Naive B cell (primary cell): ENCODE results near the gene PTPRT. TPM values are rescaled to one million over a fixed set of nuclear protein-coding genes. Genes with fewer than 3 reads are reported as not detected.

Source experiments
- ATAC-seq, 2 donors: fragments of 150-1000 bp; cut with Tn5 transposase; 2 replicates each; pipeline ENCODE4 v1.10.0; 2021; ENCODE audit warnings: low read depth in 2 of 2, mild to moderate bottlenecking in 2 of 2, moderate library complexity in 2 of 2
- DNase-seq: peaks from one replicate; pipeline ENCODE4 v3.0.0; 2022
- H3K27ac Mint-ChIP-seq, 6 donors: one replicate each; pipeline ENCODE4 v1.8.0; 2020 to 2022; ENCODE audit warnings: mild to moderate bottlenecking in 6 of 6, mixed read lengths in 6 of 6, moderate library complexity in 5 of 6, inconsistent platforms in 2 of 6
- H3K27me3 Mint-ChIP-seq, 3 donors: one replicate each; pipeline ENCODE4 v1.8.0; 2021 to 2022; ENCODE audit warnings: mixed read lengths in 3 of 3, mild to moderate bottlenecking in 1 of 3
- H3K36me3 Mint-ChIP-seq, 2 donors: one replicate each; pipeline ENCODE4 v1.8.0; 2020 to 2022; ENCODE audit warnings: mixed read lengths in 2 of 2, inconsistent platforms in 1 of 2, mild to moderate bottlenecking in 1 of 2
- H3K4me1 Mint-ChIP-seq, 3 donors: one replicate each; pipeline ENCODE4 v1.8.0; 2020 to 2022; ENCODE audit warnings: mixed read lengths in 3 of 3, inconsistent platforms in 1 of 3, mild to moderate bottlenecking in 1 of 3, moderate library complexity in 1 of 3
- H3K4me3 Mint-ChIP-seq, 8 donors: one replicate each; pipeline ENCODE4 v1.8.0; 2020 to 2022; ENCODE audit warnings: mild to moderate bottlenecking in 8 of 8, mixed read lengths in 8 of 8, moderate library complexity in 8 of 8, inconsistent platforms in 2 of 8
- H3K9me3 Mint-ChIP-seq, 7 donors: one replicate each; pipeline ENCODE4 v1.8.0; 2020 to 2022; ENCODE audit warnings: mixed read lengths in 7 of 7, mild to moderate bottlenecking in 5 of 7, inconsistent platforms in 2 of 7, moderate library complexity in 1 of 7
- polyA plus RNA-seq, 6 donors: library from polyadenylated mRNA; unstranded; fragments of 300-500 nt; fragmentation: Illumina TruSeq; gene quantifications; one replicate each; pipeline ENCODE4 v1.2.3, GENCODE V29; 2021; ENCODE audit warnings: low read depth in 6 of 6

Gene PTPRT
- polyA plus RNA-seq, 6 donors from 2014 or later, result not detected

DNA sequence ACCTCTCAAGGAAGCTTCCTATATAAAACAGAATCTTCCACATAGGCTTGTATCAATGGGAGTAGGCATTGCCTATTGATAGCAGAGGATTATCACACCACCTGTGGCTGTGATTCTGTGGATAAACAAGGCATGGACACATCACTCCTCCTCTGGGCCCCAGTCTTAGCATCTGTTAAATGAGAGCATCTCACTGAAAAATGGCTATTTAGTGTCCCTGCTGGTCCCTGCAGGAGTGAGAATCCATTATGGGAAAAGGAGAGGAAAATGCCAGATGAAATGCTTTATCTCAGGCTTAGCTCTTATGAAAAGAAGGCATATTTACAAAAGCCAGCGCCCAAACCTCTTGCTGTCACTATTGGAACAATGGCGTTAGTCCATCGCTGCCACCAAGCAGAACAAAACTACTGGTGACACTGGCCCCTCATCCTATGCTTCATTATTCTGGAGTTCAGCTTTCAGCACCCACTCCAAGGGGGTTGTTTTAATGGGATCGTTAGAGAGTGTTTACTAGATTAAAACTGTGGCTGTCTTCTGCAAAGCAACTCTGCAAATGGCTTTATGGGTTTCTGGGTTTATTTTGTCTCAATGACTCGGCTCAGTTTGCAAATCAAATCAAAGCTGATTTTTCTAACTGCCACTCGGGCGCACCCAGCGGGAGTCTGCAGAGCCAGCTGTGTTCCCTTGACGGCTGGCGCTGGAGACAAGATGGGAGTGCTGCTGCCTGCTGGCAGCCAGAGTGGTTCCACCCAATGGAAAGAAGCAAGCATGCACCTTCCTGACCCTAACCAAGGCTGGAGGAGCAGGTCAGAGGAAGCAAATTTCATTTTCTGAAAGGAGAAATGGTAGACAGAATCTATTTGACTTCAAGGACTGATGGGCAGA, 912.7 kb downstream of the PTPRT start:
- Mint-ChIP-seq H3K36me3 (no peaks in the 10 kb centered on the region), H3K9me3 (peaks cover 0 to 9% (median 5%) of the 10 kb centered on the region in 7 donors), H3K27ac (no peak overlapping the region), H3K4me3 (no peak overlapping the region), H3K4me1 (no peaks in the 10 kb centered on the region), H3K27me3 (no peaks in the 10 kb centered on the region)
- no peak for ATAC-seq
- no peak for DNase-seq

DNA sequence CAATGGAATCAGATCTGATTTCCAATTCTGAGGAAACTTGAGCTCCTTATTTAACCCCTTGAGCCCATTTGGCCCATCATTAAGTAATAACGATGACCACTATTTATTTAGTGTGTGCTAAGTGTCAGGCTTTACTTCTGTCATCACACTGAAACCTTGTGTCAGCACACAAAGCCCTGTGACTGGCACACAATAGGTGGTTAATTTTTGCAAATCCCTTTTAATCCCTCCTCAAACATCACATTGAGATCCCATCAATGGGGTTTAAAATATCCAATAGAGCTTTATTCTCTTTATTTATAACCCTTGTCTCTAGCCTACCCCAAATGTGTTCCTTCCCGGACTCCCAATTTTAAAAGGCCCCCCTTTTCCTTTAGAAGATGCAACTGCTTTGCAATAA, 914.7 kb downstream of the PTPRT start:
- Mint-ChIP-seq H3K27ac (no peak overlapping the region), H3K36me3 (no peaks in the 10 kb centered on the region), H3K27me3 (no peaks in the 10 kb centered on the region), H3K4me1 (no peaks in the 10 kb centered on the region), H3K9me3 (peaks cover 0 to 15% (median 5%) of the 10 kb centered on the region in 7 donors), H3K4me3 (no peak overlapping the region)
- ATAC-seq (no peak), DNase-seq (no peak)

DNA sequence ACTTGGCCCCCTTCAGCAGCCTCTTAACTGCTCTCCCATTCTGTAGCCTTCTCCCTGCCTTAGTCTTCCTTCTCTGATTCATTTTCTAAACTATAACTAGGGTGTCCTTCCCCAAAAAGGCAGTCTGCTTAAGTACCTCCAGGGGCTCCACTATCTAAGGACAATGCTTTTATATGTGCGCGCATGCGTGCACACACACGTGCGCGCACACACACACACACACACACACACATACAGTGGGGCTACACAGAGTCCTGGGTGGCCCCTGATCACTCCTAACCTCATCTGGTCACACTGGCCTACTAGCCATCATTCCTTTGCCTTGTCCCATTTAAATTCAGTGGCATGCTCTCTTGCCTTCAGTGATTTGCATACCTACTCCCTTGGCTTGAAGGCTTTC, 917.2 kb downstream of the PTPRT start:
- peaks cover 0 to 18% (median 5%) of the 10 kb centered on the region in 7 donors for H3K9me3 Mint-ChIP-seq
- H3K4me1 Mint-ChIP-seq, result no peaks in the 10 kb centered on the region
- H3K4me3 Mint-ChIP-seq, result no peak overlapping the region
- H3K36me3 Mint-ChIP-seq, result no peaks in the 10 kb centered on the region
- ATAC-seq (no peak), DNase-seq (no peak)
- no peak overlapping the region for H3K27ac Mint-ChIP-seq
- no peaks in the 10 kb centered on the region for H3K27me3 Mint-ChIP-seq

DNA sequence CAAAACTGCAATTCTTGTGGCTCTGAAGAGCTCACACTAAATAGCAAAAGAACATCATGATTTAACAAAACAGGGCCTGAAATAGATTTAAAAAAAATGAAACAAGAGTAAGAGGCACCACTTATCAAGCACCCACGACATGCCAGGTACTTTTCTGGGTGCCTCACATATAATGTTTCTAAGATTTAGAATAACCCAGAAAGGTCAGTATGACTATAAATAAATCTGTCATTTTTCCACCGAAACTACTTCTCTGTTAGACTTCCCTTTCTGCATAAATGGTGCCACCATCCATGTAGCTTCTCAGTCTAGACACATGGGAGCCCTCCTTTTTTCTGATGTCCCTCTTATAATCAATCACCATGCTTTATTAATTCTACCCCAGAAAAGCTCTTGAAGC, 919.2 kb downstream of the PTPRT start:
- Mint-ChIP-seq H3K9me3 (peaks cover 0 to 22% (median 4%) of the 10 kb centered on the region in 7 donors), H3K27me3 (no peaks in the 10 kb centered on the region), H3K4me1 (no peaks in the 10 kb centered on the region), H3K4me3 (no peak overlapping the region), H3K27ac (no peak overlapping the region), H3K36me3 (no peaks in the 10 kb centered on the region)
- no peak for DNase-seq
- no peak for ATAC-seq

DNA sequence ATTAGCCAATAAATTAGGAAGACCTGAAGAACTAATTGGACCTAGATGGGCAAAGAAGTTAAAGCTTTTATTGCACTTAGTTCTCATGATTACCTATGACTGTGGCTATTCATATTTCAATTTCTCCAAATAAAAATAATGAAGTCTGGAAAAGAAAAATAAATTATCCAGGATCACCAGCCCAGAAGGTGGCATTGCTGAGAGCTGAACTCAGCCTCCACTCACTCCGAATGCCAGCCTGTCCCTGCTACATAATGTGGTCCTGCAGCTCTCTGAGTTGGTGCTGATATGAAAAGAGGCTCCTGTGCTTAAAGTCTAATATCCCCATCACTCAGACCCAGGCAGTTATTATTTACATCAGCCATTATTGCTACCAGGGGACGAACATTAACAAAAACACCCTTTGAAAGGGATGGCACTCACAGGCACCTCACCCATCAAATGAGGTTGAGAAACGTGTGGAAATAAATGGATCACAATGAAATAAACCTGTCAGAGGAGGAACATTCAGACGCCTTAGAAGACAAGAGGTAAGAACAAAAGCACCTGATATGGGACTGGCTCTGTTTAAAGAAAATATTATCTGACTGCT, 921.8 kb downstream of the PTPRT start:
- Mint-ChIP-seq H3K27me3 (no peaks in the 10 kb centered on the region), H3K9me3 (peaks cover 0 to 22% (median 4%) of the 10 kb centered on the region in 7 donors), H3K36me3 (no peaks in the 10 kb centered on the region), H3K4me1 (no peaks in the 10 kb centered on the region), H3K4me3 (no peak overlapping the region), H3K27ac (no peak overlapping the region)
- ATAC-seq (no peak), DNase-seq (no peak)

DNA sequence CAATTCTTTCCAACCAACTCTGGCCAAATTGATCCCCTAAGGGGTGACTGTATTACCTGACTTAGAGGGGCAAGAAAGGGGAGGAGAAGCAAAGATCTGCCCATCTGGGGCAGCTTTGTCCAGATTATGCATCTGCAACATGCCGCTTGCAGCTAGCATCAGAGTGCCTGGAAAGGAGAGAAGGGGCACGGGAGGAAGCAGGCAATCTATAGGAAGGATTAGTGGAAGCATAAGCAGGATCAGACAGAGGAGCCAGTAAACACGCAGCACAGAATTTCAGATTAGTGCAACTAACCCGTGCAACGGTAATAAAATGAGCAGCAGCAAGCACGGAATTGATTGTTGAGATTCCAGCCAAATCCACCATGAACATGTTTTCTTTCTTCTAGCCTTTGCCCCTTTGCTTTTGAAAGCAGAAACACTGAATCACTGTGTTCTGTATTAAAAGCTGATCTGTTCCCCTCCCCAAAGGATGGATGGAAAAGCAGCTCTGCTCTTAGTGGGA, 927.9 kb downstream of the PTPRT start:
- no peak for ATAC-seq
- H3K27ac Mint-ChIP-seq, result peak overlapping the region in 1 of 6 donors; percentile 10
- peaks cover 0 to 13% (median 2%) of the 10 kb centered on the region in 7 donors for H3K9me3 Mint-ChIP-seq
- no peaks in the 10 kb centered on the region for H3K27me3 Mint-ChIP-seq
- H3K4me3 Mint-ChIP-seq, result no peak overlapping the region
- no peak for DNase-seq
- no peaks in the 10 kb centered on the region for H3K36me3 Mint-ChIP-seq
- no peaks in the 10 kb centered on the region for H3K4me1 Mint-ChIP-seq

DNA sequence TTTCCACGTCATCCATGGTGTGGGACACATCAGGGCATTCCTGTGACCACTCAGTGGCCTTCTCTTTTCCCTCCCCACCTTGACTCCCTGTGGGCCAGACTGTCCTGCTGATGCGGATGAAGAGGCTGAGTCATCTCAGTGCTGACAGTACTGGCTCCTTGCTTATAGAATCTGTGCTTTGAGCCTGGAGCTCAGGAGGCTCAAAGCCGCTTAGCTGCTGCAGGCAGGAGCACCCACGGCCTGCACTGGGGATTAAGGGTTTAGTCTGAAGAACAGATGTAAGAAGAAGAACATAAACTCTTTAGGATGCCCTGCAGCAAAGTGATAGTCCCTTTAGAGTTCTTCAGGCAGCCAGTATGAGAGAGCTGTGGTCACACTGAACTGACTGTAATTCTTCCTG, 929.5 kb downstream of the PTPRT start:
- ATAC-seq, result no peak
- no peak for DNase-seq
- Mint-ChIP-seq H3K9me3 (peaks cover 0 to 13% (median 0%) of the 10 kb centered on the region in 7 donors), H3K4me1 (no peaks in the 10 kb centered on the region), H3K36me3 (no peaks in the 10 kb centered on the region), H3K27ac (no peak overlapping the region), H3K27me3 (no peaks in the 10 kb centered on the region), H3K4me3 (no peak overlapping the region)

DNA sequence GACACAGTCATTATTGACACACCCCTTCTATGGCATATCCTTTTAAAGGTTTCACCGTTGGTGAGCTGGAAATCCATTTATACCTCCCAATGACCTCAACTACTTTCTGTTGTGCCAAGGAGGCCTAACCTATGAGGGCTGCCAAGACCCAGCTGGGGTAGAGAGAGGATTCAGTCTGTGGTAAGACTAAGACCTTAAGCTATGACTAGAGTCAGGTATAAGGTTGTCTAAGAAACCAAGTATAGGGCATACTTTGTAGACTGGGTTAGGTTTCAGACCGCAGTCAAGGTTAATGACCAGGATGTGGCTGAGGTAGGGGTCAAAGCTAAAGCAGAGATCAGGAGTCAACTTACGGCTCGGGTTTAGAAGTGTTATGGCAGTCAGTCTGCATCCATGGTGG, 930.3 kb downstream of the PTPRT start:
- no peaks in the 10 kb centered on the region for H3K36me3 Mint-ChIP-seq
- no peaks in the 10 kb centered on the region for H3K27me3 Mint-ChIP-seq
- H3K4me3 Mint-ChIP-seq, result no peak overlapping the region

DNA sequence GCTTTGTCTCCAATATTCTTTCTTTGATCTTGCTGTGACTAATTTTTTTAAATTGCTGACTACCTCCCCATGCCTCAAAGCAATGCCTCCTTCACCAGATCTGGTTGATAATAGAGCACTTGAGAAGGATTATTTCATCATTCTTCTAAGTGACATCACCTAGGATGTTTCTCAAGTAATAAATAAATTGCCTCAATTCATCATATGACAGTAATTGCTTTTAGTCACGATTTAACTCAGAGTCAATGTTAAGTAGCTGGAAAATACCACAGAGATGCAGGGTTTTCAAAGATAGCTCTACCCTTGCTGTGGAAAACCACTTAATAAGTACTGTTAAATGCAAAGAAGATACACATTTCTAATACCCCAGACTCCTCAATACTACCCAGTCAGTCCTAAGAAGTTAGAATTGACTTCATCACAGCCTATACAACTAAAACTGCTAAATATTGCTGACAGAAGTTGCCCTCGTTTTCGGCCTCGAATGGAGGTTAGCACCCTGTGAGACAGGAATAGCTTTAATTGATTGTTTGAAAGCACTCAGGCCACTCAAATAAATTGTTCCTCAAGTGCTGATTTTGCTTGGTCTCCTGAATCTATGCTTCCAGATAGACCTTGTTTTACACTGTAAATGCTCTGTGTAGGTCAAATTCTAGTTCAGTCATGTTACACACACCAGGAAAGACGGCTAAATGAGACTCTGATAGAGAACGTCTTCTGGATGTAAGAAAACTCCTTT, 931.0 kb downstream of the PTPRT start:
- no peak overlapping the region for H3K4me3 Mint-ChIP-seq
- peaks cover 0 to 13% (median 0%) of the 10 kb centered on the region in 7 donors for H3K9me3 Mint-ChIP-seq
- no peaks in the 10 kb centered on the region for H3K36me3 Mint-ChIP-seq
- H3K4me1 Mint-ChIP-seq, result no peaks in the 10 kb centered on the region
- no peaks in the 10 kb centered on the region for H3K27me3 Mint-ChIP-seq
- ATAC-seq (no peak), DNase-seq (no peak)
- peak overlapping the region in 1 of 6 donors; percentile 18 for H3K27ac Mint-ChIP-seq

More for the DNA sequence above, 930.3 kb downstream of the PTPRT start:
- H3K27ac Mint-ChIP-seq, result no peak overlapping the region
- ATAC-seq, result no peak
- H3K9me3 Mint-ChIP-seq, result peaks cover 0 to 13% (median 0%) of the 10 kb centered on the region in 7 donors
- H3K4me1 Mint-ChIP-seq, result no peaks in the 10 kb centered on the region
- no peak for DNase-seq

DNA sequence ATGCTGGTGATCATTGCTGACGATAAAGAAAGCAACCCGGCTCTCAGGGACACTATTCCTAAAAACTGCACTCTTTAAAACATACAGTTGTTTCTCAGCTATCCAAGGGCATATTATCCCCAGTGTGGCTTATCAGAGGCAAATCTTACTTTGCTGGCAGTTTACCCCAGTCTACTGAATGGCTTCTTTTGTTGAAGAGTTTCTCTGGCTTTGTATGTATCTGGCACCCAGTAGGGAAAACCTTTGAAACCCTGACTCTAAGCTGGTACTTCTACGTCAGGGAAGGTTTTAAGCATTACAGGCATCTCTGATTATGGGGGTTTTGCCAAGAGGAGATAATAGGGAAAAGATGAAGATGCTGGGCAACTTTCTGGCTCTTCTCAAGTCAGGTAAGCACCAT, 933.9 kb downstream of the PTPRT start:
- Mint-ChIP-seq H3K9me3 (peaks cover 0 to 10% (median 2%) of the 10 kb centered on the region in 7 donors), H3K4me3 (no peak overlapping the region), H3K36me3 (no peaks in the 10 kb centered on the region), H3K4me1 (no peaks in the 10 kb centered on the region), H3K27ac (no peak overlapping the region), H3K27me3 (no peaks in the 10 kb centered on the region)
- no peak for DNase-seq
- ATAC-seq, result no peak

DNA sequence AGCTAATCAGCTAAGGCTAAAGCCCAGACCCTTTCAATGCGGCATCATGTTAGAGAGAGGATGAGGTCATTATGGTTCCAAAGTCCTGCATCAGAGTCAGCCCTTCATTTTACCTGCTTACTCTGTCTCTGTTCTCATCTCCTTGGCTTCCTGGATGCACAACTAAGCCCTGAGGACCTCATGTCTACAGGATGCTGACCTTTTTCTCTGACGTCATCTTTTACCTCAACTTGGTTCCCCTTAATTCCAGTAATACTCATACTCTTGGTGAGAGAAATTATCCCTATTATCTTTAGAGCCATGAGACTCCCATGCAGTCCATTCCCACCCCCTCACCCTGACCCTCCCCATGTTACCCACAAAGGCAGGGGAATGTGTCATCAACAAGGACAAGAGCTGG, 935.0 kb downstream of the PTPRT start:
- Mint-ChIP-seq H3K4me1 (no peaks in the 10 kb centered on the region), H3K27ac (no peak overlapping the region), H3K4me3 (peak overlapping the region in 1 of 8 donors; percentile 55), H3K9me3 (peaks cover 0 to 10% (median 0%) of the 10 kb centered on the region in 7 donors), H3K36me3 (no peaks in the 10 kb centered on the region), H3K27me3 (no peaks in the 10 kb centered on the region)
- ATAC-seq (no peak), DNase-seq (no peak)

DNA sequence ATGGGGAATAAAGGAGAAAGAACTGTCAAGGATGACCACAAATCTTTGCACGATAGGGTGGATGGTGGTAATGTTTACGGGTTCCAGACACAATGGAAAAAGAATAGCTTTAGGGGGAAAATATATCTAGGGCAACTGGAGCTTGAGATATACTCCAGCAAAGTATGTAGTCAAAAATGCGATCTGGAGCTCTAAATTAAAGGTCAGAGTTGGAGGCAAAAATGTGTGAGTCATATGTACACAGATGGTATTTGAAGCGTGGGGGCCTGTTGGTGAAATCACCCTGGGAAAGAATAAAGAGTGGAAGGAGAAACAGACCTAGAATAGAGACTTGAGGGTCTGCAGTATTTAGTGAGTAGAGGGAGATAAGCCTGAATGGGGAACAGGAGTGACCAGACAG, 937.6 kb downstream of the PTPRT start:
- Mint-ChIP-seq H3K27ac (no peak overlapping the region), H3K4me3 (no peak overlapping the region), H3K9me3 (peaks cover 0 to 11% (median 1%) of the 10 kb centered on the region in 7 donors), H3K36me3 (no peaks in the 10 kb centered on the region), H3K4me1 (no peaks in the 10 kb centered on the region), H3K27me3 (no peaks in the 10 kb centered on the region)
- DNase-seq (no peak), ATAC-seq (no peak)

DNA sequence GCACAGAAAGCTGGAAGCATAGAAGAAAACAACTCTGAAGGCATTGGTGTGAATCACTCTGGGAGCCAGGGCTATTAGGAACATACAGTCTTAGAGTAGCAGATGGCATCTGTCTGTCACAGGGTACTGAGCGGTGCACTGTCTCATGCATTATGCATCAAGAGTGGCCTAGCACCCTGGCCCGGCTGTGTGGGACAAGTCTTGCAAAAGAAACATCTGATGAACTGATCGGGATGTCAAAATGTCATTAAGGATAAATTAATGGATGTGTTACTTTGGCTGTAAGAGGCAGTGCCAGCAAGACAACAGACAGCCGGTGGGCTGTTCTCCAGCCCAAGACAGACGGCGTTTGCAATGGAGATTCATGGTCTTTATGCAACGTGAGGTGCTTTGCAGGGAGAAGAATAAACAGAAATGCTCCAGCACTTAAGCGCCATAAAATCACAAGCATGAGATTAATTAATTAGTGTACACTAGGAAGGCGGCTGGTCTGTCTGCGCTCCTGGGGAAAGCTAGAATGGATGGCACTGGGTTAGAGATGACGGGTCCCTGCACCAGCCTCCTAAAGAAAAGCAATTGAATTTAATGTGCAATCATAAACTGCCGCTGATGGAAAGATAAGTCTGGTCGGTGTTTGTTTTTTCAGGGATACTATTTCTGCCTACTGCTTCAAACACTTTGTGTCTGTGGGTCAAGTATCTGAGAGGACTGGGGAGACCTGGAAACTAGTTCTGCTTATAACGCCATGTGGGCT, 970.9 kb downstream of the PTPRT start:
- H3K36me3 Mint-ChIP-seq, result peaks cover 0 to 5% of the 10 kb centered on the region in 2 donors
- H3K27ac Mint-ChIP-seq, result no peak overlapping the region
- H3K4me3 Mint-ChIP-seq, result peak overlapping the region in 1 of 8 donors; percentile 18
- H3K9me3 Mint-ChIP-seq, result peaks cover 0 to 17% (median 7%) of the 10 kb centered on the region in 7 donors
- ATAC-seq (no peak), DNase-seq (no peak)
- no peaks in the 10 kb centered on the region for H3K4me1 Mint-ChIP-seq
- no peaks in the 10 kb centered on the region for H3K27me3 Mint-ChIP-seq
